ENCODE results near the gene MYO7B.

MYO7B gene

GRCh38 chr2:127651971-127652550, 116.6 kb downstream of the MYO7B start:
- no peak for DNase-seq

DNA sequence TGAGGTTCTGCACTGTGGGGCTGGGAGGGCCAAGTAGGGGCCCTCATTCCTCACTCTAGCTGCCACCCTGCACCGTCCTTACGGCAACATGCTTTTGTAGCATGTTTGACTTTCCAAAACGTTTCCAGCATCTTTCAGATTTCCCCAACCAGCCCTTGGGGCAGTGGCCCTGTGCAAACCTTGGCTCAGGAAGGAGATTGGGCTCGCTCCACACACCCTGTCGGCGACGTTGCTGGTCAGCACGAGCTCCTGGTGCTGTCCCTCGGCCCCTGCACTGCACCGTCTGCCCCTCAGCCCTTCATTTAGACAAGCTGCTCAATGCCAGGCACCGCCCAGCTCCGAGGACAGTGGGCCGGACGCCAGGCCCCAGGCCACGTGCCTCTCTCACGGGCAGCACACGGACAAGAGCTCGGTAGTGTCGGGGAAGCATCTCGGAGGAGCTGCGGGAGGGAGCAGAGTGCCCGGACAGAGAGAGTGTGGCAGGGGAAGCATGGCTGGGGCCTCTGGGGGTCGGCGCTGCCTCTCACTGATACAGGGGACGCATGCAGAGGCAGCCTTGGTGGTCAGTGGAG, 117.4 kb downstream of the MYO7B start:
- DNase-seq, result no peak

DNA sequence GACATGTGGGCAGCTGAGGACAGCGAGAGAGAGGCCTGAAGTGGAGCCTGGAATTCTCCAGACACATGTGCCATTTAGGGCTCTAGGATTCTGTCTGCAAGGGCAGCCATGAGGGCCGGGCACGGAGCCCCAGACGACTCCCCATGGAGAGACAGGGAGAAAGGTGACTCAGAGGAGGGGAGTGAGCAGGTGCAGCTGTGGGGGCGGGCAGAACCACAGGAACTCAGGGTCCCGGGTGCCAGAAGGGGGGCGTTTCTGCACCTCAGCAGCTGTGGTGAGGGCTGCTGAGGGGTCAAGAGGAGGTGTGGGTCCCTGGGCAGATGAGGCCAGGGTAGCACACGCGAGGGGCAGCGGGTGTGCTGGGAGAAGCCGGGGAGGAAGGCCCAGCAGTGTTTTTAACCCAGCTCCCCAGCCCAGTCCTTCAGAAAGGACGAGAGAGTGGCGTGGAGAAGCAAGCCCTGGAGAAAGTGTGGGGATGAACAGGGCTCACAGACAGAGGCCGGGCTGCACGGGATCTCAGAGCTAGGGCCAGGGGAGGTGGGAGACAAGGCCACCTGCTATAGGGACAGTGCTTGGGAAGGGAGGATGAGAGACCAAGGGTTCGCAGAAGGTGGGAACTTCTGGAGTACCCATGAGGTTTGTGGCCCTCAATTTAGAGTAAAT, 118.1 kb downstream of the MYO7B start:
- no peak for DNase-seq

- DNase-seq, result no peak
Measured at GRCh38 chr2:127654084-127654837, 118.8 kb downstream of the MYO7B start.

DNA sequence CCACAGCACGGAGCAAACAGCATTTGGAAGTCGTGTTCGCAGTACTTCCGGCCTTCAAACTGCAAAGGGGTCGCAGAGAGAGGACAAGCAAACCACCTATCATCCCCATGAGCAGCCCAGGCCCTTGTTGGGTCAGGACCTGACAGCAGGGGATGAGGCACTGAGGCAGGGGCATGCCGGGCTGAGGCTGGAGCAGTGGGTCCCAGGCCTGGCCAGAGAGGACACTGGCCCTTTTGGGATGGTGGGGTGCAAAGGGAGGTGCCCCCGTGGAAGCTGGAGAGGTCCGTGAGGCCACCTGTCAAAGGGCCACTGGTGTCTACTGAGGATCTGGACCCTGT, 119.3 kb downstream of the MYO7B start:
- no peak for DNase-seq

GRCh38 chr2:127655209-127656073, 120.0 kb downstream of the MYO7B start:
- DNase-seq, result no peak

- DNase-seq, result no peak
Measured at GRCh38 chr2:127656569-127657231, 121.2 kb downstream of the MYO7B start.

- DNase-seq, result no peak
Measured at GRCh38 chr2:127657232-127657595, 121.7 kb downstream of the MYO7B start.

DNA sequence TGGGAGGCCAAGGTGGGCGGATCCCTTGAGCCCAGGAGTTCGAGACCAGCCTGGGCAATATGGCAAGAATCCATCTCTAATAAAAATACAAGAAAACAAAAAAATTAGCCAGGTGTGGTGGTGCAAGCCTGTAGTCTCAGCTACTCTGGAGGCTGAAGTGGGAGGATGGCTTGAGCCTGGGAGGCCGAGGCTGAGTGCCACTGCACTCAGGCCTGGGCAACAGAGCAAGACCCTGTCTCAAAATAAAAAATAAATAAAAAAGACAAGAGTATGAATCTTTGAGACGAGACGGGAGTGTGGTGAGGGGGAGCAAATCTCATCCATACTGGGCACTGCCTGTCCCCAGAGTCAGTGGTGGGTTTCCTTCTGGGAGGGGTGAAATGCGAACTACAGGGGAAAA, 122.7 kb downstream of the MYO7B start:
- no peak for DNase-seq

GRCh38 chr2:127658641-127659407, 123.3 kb downstream of the MYO7B start:
- DNase-seq, result no peak

GRCh38 chr2:127659408-127660290, 124.2 kb downstream of the MYO7B start:
- DNase-seq, result no peak

- no peak for DNase-seq
Measured at GRCh38 chr2:127660291-127660578, 124.8 kb downstream of the MYO7B start.

DNA sequence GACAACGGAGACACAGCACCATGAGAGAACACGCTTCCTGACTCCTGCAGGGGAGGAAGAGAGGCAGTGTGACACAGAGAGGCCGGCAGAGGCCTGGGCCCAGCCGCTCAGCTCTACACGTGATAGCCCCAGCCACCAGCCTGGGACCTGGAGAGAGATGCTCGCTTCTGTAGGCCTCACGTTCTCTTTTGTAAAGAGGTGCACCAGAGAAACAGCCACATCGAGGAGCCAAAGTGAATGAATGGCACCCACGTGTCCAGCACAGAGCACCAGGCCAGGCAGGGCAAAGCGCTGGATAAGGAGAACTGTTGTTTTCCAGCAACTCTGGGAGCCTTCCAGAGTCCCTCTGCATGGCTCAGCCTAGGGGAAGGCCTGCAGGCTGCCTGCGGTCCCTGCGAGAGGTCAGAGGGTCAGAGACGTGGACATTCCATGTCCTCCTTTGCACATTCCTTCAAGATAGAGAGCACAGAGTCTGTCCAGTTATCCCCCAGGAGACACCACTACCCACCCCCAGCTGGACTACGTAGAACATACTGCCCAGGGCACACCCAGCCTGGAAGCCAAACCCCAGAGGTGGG, 125.7 kb downstream of the MYO7B start:
- DNase-seq, result no peak

DNA sequence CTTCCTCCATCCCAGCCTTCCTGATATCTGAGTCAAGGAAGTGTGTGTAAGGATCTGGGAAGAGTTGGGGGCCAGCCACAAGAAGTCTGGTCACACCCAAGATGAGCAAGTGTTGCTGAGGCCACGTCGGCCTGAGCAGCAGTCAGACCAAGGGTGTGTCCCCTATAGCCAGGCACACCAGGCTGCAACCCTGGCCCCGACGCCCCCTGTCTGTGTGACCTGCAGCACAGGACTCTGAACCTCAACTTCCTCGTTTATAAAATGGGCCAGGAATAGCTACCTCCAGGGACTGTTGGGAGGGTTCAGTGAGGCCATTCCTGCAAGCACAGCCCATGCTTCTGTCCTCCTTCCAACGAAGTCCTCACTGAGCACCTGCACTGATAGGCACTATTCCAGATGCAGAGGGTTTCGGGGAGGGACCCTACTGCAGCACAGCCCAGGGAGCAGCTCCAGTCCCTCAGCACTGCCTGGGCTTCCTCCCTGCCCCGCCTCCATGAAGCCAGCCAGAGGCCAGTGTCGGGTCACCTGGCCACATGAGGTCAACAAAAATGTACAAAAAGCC, 126.5 kb downstream of the MYO7B start:
- no peak for DNase-seq

DNA sequence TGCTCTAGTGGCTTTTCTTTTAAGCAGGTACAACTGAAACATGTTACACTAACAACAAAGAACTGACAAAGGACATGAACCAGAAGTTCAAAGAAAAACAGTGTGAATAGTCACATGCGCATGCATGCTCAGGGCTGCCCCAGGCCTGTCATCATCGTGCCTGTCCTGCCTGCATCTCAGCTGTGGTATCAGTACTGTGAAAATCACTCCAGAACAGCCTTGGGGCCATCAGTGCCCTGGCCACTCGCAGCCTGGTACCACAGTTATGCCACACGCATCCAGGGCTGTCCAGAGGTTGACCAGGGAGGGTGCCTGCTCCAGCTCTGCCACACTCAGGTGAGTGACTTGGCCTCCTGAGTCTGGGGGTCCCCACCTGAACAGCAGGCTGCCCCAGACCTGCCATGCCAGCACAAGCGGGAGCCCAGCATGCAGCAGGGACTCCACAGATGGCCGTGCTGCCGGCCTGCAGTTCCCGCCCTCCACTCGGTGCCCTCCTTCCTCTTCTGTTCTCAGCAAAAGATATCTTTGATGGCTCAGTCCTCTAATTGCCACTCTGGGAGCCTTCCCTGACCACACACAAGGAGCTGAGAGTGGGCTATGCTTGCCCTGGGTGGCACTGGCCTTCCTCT, 127.6 kb downstream of the MYO7B start:
- no peak for DNase-seq

DNA sequence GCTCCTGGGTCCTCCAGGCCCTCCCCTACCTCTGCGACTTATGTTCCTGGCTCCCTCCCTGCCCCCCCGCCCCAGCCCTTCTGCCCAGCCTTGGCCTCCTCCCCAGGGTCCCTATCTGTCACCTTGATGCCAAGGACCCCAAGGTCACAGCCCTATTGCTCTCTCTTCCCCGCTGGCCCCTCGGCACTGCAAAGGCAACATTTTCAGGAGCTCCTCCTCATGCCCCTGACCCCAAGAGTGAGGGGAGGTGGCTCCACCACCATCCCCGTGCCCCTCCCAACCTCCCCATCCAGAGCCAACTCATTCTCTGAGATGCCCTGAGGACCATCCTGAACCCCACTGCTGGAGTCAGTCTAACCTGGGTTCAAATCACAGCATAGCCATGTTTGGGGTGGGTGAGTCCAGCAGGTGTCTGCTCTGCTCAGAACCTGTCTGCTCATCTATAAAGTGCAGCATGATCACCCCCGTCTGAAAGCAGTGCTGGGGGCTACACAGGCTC, 128.1 kb downstream of the MYO7B start:
- DNase-seq, result no peak

GRCh38 chr2:127664065-127664894, 128.8 kb downstream of the MYO7B start:
- DNase-seq, result no peak

DNA sequence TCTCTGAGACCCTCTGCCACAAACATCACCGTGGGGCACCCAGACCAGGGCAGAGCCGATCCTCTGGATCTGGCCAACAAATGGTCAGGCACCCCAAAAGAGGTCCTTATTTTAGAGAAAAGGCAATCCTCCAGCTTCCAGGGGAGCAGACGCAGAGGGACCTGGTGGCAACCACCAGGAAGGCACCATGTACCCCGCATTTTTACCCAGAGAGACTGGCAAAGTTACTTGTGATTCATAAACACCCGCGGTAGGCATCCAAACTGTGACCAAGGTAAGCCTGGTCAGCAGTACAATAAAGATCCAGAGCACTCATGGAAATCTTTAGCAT, 129.4 kb downstream of the MYO7B start:
- no peak for DNase-seq

Data from NCI-H1105 (cell line).